SK-N-SH (cell line): ENCODE results near the gene KY. TPM values are rescaled to one million over a fixed set of nuclear protein-coding genes. Genes with fewer than 3 reads are reported as not detected.

Source experiments
- CTCF ChIA-PET: fragments of 300-600, 350-600 bp; formaldehyde crosslinking; extraction: SDS; loops from one replicate; lab custom pipeline; 2021; lab: Yijun Ruan, JAX
- POLR2A ChIA-PET: fragments of 350-600 bp; sonication (Branson Sonifier 250); formaldehyde crosslinking; extraction: SDS; loops from one replicate; lab custom pipeline; 2020; ENCODE audit warnings: antibody characterized with exemption, inconsistent platforms; lab: Yijun Ruan, JAX
- DNase-seq: peaks from one replicate; pipeline ENCODE4 v3.0.0; 2012
- H2AFZ ChIP-seq: fragments of 200-600 bp; sonication (generic); 2 replicates; pipeline ENCODE4 v1.8.1; 2016; ENCODE audit warnings: antibody characterized with exemption, mild to moderate bottlenecking, low read depth
- H3F3A ChIP-seq: fragments of 200-600 bp; sonication (generic); replicated peaks from 2 replicates; pipeline ENCODE3; 2016; ENCODE audit warnings: antibody characterized with exemption, mild to moderate bottlenecking; ENCODE audit not compliant: insufficient read depth
- H3K27ac ChIP-seq, 2 experiments: fragments of 200-500 bp in 1 of 2; fragments of 200-600 bp in 1 of 2; sonication (Bioruptor generic) in 1 of 2; sonication (generic), shearing (Covaris generic) in 1 of 2; 2 replicates each; pipeline versions ENCODE4 v1.5.1 to v1.6.1; 2014 to 2016; ENCODE audit warnings: low read depth in 2 of 2, inconsistent platforms in 1 of 2, low read length in 1 of 2, mild to moderate bottlenecking in 1 of 2, mixed read lengths in 1 of 2
- H3K27me3 ChIP-seq: fragments of 200-600 bp; sonication (generic), shearing (Covaris generic); 2 replicates; pipeline ENCODE4 v1.6.1; 2016; ENCODE audit warnings: mixed run types; ENCODE audit not compliant: insufficient read depth
- H3K36me3 ChIP-seq, 2 experiments: fragments of 200-500 bp in 1 of 2; fragments of 200-600 bp in 1 of 2; sonication (Bioruptor generic) in 1 of 2; sonication (generic) in 1 of 2; replicated peaks in 1 of 2; 2 replicates each; pipeline versions ENCODE3 to v1.5.1; 2014 to 2016; ENCODE audit warnings: low read length in 1 of 2, mild to moderate bottlenecking in 1 of 2; ENCODE audit not compliant: insufficient read depth in 2 of 2, control insufficient read depth in 1 of 2
- H3K4me1 ChIP-seq, 2 experiments: fragments of 200-500 bp in 1 of 2; fragments of 200-600 bp in 1 of 2; sonication (Bioruptor generic) in 1 of 2; sonication (generic), shearing (Covaris generic) in 1 of 2; 2 replicates each; pipeline versions ENCODE4 v1.5.1 to v1.6.1; 2014 to 2016; ENCODE audit warnings: low read depth in 1 of 2, low read length in 1 of 2, mixed run types in 1 of 2; ENCODE audit not compliant: insufficient read depth in 2 of 2, control insufficient read depth in 1 of 2
- H3K4me2 ChIP-seq: fragments of 200-600 bp; sonication (generic), shearing (Covaris generic); 2 replicates; pipeline ENCODE4 v1.6.1; 2017; ENCODE audit warnings: mixed run types
- H3K4me3 ChIP-seq, 2 experiments: fragments of 200-500 bp in 1 of 2; fragments of 200-600 bp in 1 of 2; sonication (Bioruptor generic) in 1 of 2; sonication (generic), shearing (Covaris generic) in 1 of 2; 2 replicates each; pipeline versions ENCODE4 v1.5.1 to v1.8.1; 2014 to 2016; ENCODE audit warnings: low read depth in 2 of 2, inconsistent platforms in 1 of 2, low read length in 1 of 2, mild to moderate bottlenecking in 1 of 2, mixed read lengths in 1 of 2, moderate library complexity in 1 of 2
- H3K79me2 ChIP-seq: fragments of 200-600 bp; sonication (generic); 2 replicates; pipeline ENCODE4 v1.8.1; 2017; ENCODE audit warnings: mild to moderate bottlenecking; ENCODE audit not compliant: insufficient read depth
- H3K9ac ChIP-seq: fragments of 200-600 bp; sonication (generic); 2 replicates; pipeline ENCODE4 v1.6.1; 2017; ENCODE audit warnings: mixed run types
- H3K9me2 ChIP-seq: fragments of 200-600 bp; sonication (generic); 2 replicates; pipeline ENCODE4 v1.6.1; 2017; ENCODE audit warnings: mixed run types
- H3K9me3 ChIP-seq: fragments of 200-600 bp; sonication (generic); 2 replicates; pipeline ENCODE4 v1.6.1; 2017; ENCODE audit warnings: mixed run types, mild to moderate bottlenecking, moderate library complexity
- H4K20me1 ChIP-seq: fragments of 200-600 bp; sonication (generic); 2 replicates; pipeline ENCODE4 v1.6.1; 2017; ENCODE audit warnings: mild to moderate bottlenecking, mixed run types; ENCODE audit not compliant: insufficient read depth
- CHD2 ChIP-seq: fragments of 150-350 bp; IDR thresholded peaks from 2 replicates; pipeline ENCODE4 v1.6.1; 2018; ENCODE audit warnings: low read length; ENCODE audit not compliant: partially characterized antibody
- ELF1 ChIP-seq: IDR thresholded peaks from 2 replicates; pipeline ENCODE4 v1.4.0; 2012
- FOSL2 ChIP-seq: IDR thresholded peaks from 2 replicates; pipeline ENCODE4 v1.4.0; 2012; ENCODE audit warnings: low read depth, mild to moderate bottlenecking, moderate library complexity, borderline replicate concordance
- FOXJ3 ChIP-seq: sonication (generic); formaldehyde crosslinking; IDR thresholded peaks from 2 replicates; pipeline ENCODE4 v1.5.1; 2020; ENCODE audit warnings: mild to moderate bottlenecking, missing genetic modification reagents
- FOXM1 ChIP-seq: IDR thresholded peaks from 2 replicates; pipeline ENCODE4 v1.4.0; 2012; ENCODE audit warnings: low read depth, mild to moderate bottlenecking
- GABPA ChIP-seq: IDR thresholded peaks from 2 replicates; pipeline ENCODE4 v1.4.0; 2012; ENCODE audit warnings: low read depth, mild to moderate bottlenecking
- GATA2 ChIP-seq: sonication (generic); formaldehyde crosslinking; IDR thresholded peaks from 2 replicates; pipeline ENCODE4 v1.5.0; 2020; ENCODE audit warnings: mild to moderate bottlenecking, missing genetic modification reagents
- MEF2A ChIP-seq: IDR thresholded peaks from 2 replicates; pipeline ENCODE4 v1.4.0; 2012; ENCODE audit warnings: low read depth, borderline replicate concordance
- MXI1 ChIP-seq: IDR thresholded peaks from 2 replicates; pipeline ENCODE4 v1.6.1; 2012; ENCODE audit warnings: mild to moderate bottlenecking, low read depth, low read length, improper control_type of control experiment
- NFIC ChIP-seq: IDR thresholded peaks from 2 replicates; pipeline ENCODE4 v1.4.0; 2012; ENCODE audit warnings: borderline replicate concordance
- PBX3 ChIP-seq: IDR thresholded peaks from 2 replicates; pipeline ENCODE4; 2012
- POLR2AphosphoS5 ChIP-seq: IDR thresholded peaks from 2 replicates; pipeline ENCODE4 v1.6.1; 2012; ENCODE audit warnings: low read depth, low read length
- RAD21 ChIP-seq: IDR thresholded peaks from 2 replicates; pipeline ENCODE4 v1.6.1; 2012; ENCODE audit warnings: mild to moderate bottlenecking, low read length
- SIN3A ChIP-seq: IDR thresholded peaks from 2 replicates; pipeline ENCODE4 v1.6.1; 2012; ENCODE audit warnings: low read depth, mild to moderate bottlenecking, low read length, moderate library complexity, borderline replicate concordance
- TAF1 ChIP-seq: IDR thresholded peaks from 2 replicates; pipeline ENCODE4 v1.6.1; 2012; ENCODE audit warnings: low read depth, mild to moderate bottlenecking, low read length, moderate library complexity, borderline replicate concordance
- TCF12 ChIP-seq: IDR thresholded peaks from 2 replicates; pipeline ENCODE4 v1.4.0; 2012
- TEAD4 ChIP-seq: IDR thresholded peaks from 2 replicates; pipeline ENCODE4 v1.4.0; 2012; ENCODE audit warnings: mild to moderate bottlenecking, borderline replicate concordance; ENCODE audit not compliant: insufficient read depth
- USF1 ChIP-seq: IDR thresholded peaks from 2 replicates; pipeline ENCODE4 v1.4.0; 2012; ENCODE audit warnings: low read depth, borderline replicate concordance
- YY1 ChIP-seq: IDR thresholded peaks from 2 replicates; pipeline ENCODE4 v1.4.0; 2012; ENCODE audit warnings: low read depth, mild to moderate bottlenecking
- WGBS: methylation state at CpG from one replicate; pipeline ENCODE4 v1.1.6; 2017; ENCODE audit warnings: low lambda C conversion rate; 5-methylcytosine and 5-hydroxymethylcytosine counted together
- polyA plus RNA-seq, 3 experiments: library from polyadenylated mRNA; depleted of rRNA; stranded (reverse); fragments of >200 nt; gene quantifications; 2 replicates each; pipeline ENCODE4 v1.2.3, GENCODE V29; 2012
- TF ChIP-seq, protein P1 (sequence below): IDR thresholded peaks from 2 replicates; pipeline ENCODE4 v1.4.0; 2012; ENCODE audit warnings: low read depth
- TF ChIP-seq, protein P2 (sequence below): fragments of 150-350 bp; IDR thresholded peaks from 2 replicates; pipeline ENCODE4 v1.6.1; 2017; ENCODE audit warnings: antibody characterized with exemption, low read length, low read depth, borderline replicate concordance

Gene KY
- polyA plus RNA-seq, 1 of the 3 experiments (the other 2 are of a cell fraction) = 2.4 TPM

- Histone ChIP-seq H3K27ac (no peak overlapping the region), H3K4me1 (peaks cover 5 to 7% of the 10 kb centered on the region in 2 experiments; a peak in 1 of 4 replicates), H3K27me3 (no peaks in the 10 kb centered on the region), H3K79me2 (no peaks in the 10 kb centered on the region), H3K9me2 (no peaks in the 10 kb centered on the region), H3K4me2 (no peak overlapping the region), H3K36me3 (no peaks in the 10 kb centered on the region), H3K9ac (no peak overlapping the region), H3K4me3 (no peak overlapping the region), H2AFZ (no peak overlapping the region), H4K20me1 (no peaks in the 10 kb centered on the region), H3K9me3 (no peaks in the 10 kb centered on the region), H3F3A (no peaks in the 10 kb centered on the region)
- CTCF ChIA-PET = interaction anchor here (0.9 to 1.4 kb wide), 3 partner anchors 15 to 55 kb away, joined by 3 to 5 read pairs (median 4); no protein-coding TSS in a partner anchor
- 49% methylated on average over 4 of the region's 4 CpGs for WGBS
- POLR2A ChIA-PET = no interaction called here
- DNase-seq = no peak
- TF ChIP-seq, protein P1, sequence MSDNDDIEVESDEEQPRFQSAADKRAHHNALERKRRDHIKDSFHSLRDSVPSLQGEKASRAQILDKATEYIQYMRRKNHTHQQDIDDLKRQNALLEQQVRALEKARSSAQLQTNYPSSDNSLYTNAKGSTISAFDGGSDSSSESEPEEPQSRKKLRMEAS = no peak
- TF ChIP-seq CHD2 = no peak
- TF ChIP-seq, protein P2, sequence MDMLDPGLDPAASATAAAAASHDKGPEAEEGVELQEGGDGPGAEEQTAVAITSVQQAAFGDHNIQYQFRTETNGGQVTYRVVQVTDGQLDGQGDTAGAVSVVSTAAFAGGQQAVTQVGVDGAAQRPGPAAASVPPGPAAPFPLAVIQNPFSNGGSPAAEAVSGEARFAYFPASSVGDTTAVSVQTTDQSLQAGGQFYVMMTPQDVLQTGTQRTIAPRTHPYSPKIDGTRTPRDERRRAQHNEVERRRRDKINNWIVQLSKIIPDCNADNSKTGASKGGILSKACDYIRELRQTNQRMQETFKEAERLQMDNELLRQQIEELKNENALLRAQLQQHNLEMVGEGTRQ = no peak
- no peak for TF ChIP-seq NFIC
- no peak for TF ChIP-seq ELF1
- TF ChIP-seq FOXJ3 = no peak
- TF ChIP-seq TAF1 = no peak
- no peak for TF ChIP-seq FOSL2
- TF ChIP-seq TCF12 = no peak
- no peak for TF ChIP-seq POLR2AphosphoS5
- no peak for TF ChIP-seq TEAD4
- no peak for TF ChIP-seq SIN3A
- TF ChIP-seq USF1 = no peak
- TF ChIP-seq GABPA = no peak
- no peak for TF ChIP-seq MEF2A
- no peak for TF ChIP-seq YY1
- no peak for TF ChIP-seq PBX3
- no peak for TF ChIP-seq MXI1
Observed at GRCh38 chr3:134655706-134656105, 4.9 kb upstream of the KY start.

GRCh38 chr3:134654031-134654430 is 3.2 kb upstream of the KY start:
- CTCF ChIA-PET = interaction anchor here (1.6 kb wide), 1 partner anchor 53 kb away, joined by 8 read pairs; no protein-coding TSS in a partner anchor
- H3K27me3 ChIP-seq = no peaks in the 10 kb centered on the region
- no peak overlapping the region for H3K4me2 ChIP-seq
- H2AFZ ChIP-seq = no peak overlapping the region
- no peaks in the 10 kb centered on the region for H4K20me1 ChIP-seq
- H3K79me2 ChIP-seq = peaks cover 6% of the 10 kb centered on the region; the same call in 1 of the 2 replicates
- peaks cover 5 to 12% of the 10 kb centered on the region in 2 experiments; a peak in 1 of 4 replicates for H3K4me1 ChIP-seq
- no peak overlapping the region for H3K27ac ChIP-seq
- no peak for DNase-seq
- WGBS = 83% methylated on average over 1 of the region's 1 CpG
- no peak overlapping the region for H3K4me3 ChIP-seq
- H3F3A ChIP-seq = peaks cover 3% of the 10 kb centered on the region
- TF ChIP-seq GATA2 (CRISPR knock-in tag) = no peak
- TF ChIP-seq MEF2A = no peak
- no peak for TF ChIP-seq YY1
- TF ChIP-seq RAD21 = no peak
- TF ChIP-seq TEAD4 = no peak
- TF ChIP-seq, protein P2 = no peak
- no peak for TF ChIP-seq FOXJ3
- no peak for TF ChIP-seq FOXM1
- TF ChIP-seq, all 33 proteins: peak for 0
- Histone ChIP-seq H3K9me2 (no peaks in the 10 kb centered on the region), H3K36me3 (no peaks in the 10 kb centered on the region), H3K9ac (no peak overlapping the region), H3K9me3 (no peaks in the 10 kb centered on the region)
- POLR2A ChIA-PET = no interaction called here
